ENCODE data around the gene FAF1.

DNA sequence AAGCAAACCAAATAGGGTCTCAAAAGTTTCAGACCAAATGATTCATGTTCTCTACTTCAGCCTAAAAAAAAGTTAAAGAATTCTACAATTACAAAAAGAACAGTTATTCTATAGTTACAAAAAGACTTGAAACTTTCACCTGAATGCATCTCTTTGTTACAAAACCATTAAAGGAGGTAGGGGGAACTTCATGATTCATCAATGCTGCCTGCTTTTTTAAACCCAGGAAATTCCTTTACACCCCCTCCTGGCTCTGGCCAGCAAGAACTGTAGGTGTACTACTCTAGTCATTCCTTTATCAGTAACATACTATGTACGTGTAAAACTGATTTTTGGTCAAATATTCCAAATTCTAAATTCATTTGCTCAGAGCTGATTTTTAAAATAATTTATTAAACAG, 5.0 kb downstream of the FAF1 start:
- TF ChIP-seq EZH2 (IDR thresholded peaks at IDR 0.05) (no peak), POLR2AphosphoS5 (IDR thresholded peaks at IDR 0.05; ENCODE audit: borderline replicate concordance, low read depth, low read length) (no peak), FOXP2 (optimal IDR thresholded peaks at IDR 0.05; ENCODE audit: control extremely low read depth, extremely low read length, insufficient read depth) (no peak)

All from SK-N-MC (cell line).